Glutamatergic neuron (in vitro differentiated cells): ENCODE measurements around the gene GBX1. TPM values are rescaled to one million over a fixed set of nuclear protein-coding genes. Genes with fewer than 3 reads are reported as not detected.

Experiments
- DNase-seq: peaks from one replicate; pipeline ENCODE4 v3.0.0; 2022
- H3K27ac Mint-ChIP-seq: one replicate; pipeline ENCODE4 v1.8.0; 2020; ENCODE audit warnings: mild to moderate bottlenecking, mixed read lengths, inconsistent platforms; ENCODE audit not compliant: unreplicated experiment
- H3K27me3 Mint-ChIP-seq: one replicate; pipeline ENCODE4 v1.8.0; 2020; ENCODE audit warnings: mild to moderate bottlenecking, moderate library complexity, mixed read lengths, inconsistent platforms; ENCODE audit not compliant: unreplicated experiment
- H3K36me3 Mint-ChIP-seq: one replicate; pipeline ENCODE4 v1.8.0; 2020; ENCODE audit warnings: mild to moderate bottlenecking, mixed read lengths, inconsistent platforms; ENCODE audit not compliant: unreplicated experiment
- H3K4me1 Mint-ChIP-seq: one replicate; pipeline ENCODE4 v1.8.0; 2020; ENCODE audit warnings: mild to moderate bottlenecking, low read depth, mixed read lengths, inconsistent platforms; ENCODE audit not compliant: unreplicated experiment
- H3K4me3 Mint-ChIP-seq: one replicate; pipeline ENCODE4 v1.8.0; 2020; ENCODE audit warnings: mild to moderate bottlenecking, mixed read lengths, inconsistent platforms; ENCODE audit not compliant: unreplicated experiment
- H3K9me3 Mint-ChIP-seq: one replicate; pipeline ENCODE4 v1.8.0; 2020; ENCODE audit warnings: mild to moderate bottlenecking, moderate library complexity, mixed read lengths, inconsistent platforms; ENCODE audit not compliant: unreplicated experiment
- CTCF ChIP-seq: fragments of 200-600 bp; sonication (generic); IDR thresholded peaks from one replicate; pipeline ENCODE4 v1.5.0; 2021; ENCODE audit not compliant: partially characterized antibody, unreplicated experiment
- total RNA-seq: library from RNA; stranded (reverse); fragmentation: NEBNext Ultra II Directional; extraction: Animal tissue kit (Norgen Biotek cat#: 25700); gene quantifications from one replicate; pipeline ENCODE4 v1.2.1, GENCODE V29; 2021; ENCODE audit not compliant: unreplicated experiment

The GBX1 gene
- total RNA-seq, 1 donor from 2014 or later: not detected

GRCh38 chr7:151181011-151181431 lies 13.5 kb upstream of the GBX1 start:
- TF ChIP-seq CTCF: no peak
- peaks cover 9% of the 10 kb centered on the region for H3K9me3 Mint-ChIP-seq
- no peak for DNase-seq
- peaks cover 10% of the 10 kb centered on the region for H3K27me3 Mint-ChIP-seq
- no peak overlapping the region for H3K4me3 Mint-ChIP-seq
- H3K27ac Mint-ChIP-seq: no peak overlapping the region
- no peaks in the 10 kb centered on the region for H3K36me3 Mint-ChIP-seq
- H3K4me1 Mint-ChIP-seq: peaks cover 14% of the 10 kb centered on the region

GRCh38 chr7:151179946-151180345 lies 12.5 kb upstream of the GBX1 start:
- Mint-ChIP-seq H3K27me3 (peaks cover 10% of the 10 kb centered on the region), H3K36me3 (no peaks in the 10 kb centered on the region), H3K4me1 (peaks cover 14% of the 10 kb centered on the region), H3K27ac (no peak overlapping the region), H3K9me3 (peaks cover 9% of the 10 kb centered on the region), H3K4me3 (no peak overlapping the region)
- no peak for DNase-seq
- no peak for TF ChIP-seq CTCF

- Mint-ChIP-seq H3K9me3 (peaks cover 7% of the 10 kb centered on the region), H3K27ac (peak overlapping the region; percentile 64), H3K27me3 (peaks cover 10% of the 10 kb centered on the region), H3K4me1 (peaks cover 14% of the 10 kb centered on the region), H3K36me3 (no peaks in the 10 kb centered on the region), H3K4me3 (peak overlapping the region; percentile 61)
- TF ChIP-seq CTCF: no peak
- DNase-seq: no peak
These were observed 11.9 kb upstream of the GBX1 start for GRCh38 chr7:151179287-151179860.

- no peaks in the 10 kb centered on the region for H3K36me3 Mint-ChIP-seq
- DNase-seq: no peak
- H3K9me3 Mint-ChIP-seq: peaks cover 6% of the 10 kb centered on the region
- peaks cover 14% of the 10 kb centered on the region for H3K4me1 Mint-ChIP-seq
- H3K27me3 Mint-ChIP-seq: peaks cover 10% of the 10 kb centered on the region
- TF ChIP-seq CTCF: no peak
- H3K4me3 Mint-ChIP-seq: peak overlapping the region; percentile 61
- H3K27ac Mint-ChIP-seq: no peak overlapping the region
These were observed 11.3 kb upstream of the GBX1 start for GRCh38 chr7:151178831-151179230.

GRCh38 chr7:151178236-151178635 lies 10.7 kb upstream of the GBX1 start:
- H3K27ac Mint-ChIP-seq: no peak overlapping the region
- H3K4me3 Mint-ChIP-seq: no peak overlapping the region
- TF ChIP-seq CTCF: no peak

More at GRCh38 chr7:151178236-151178635, 10.7 kb upstream of the GBX1 start:
- H3K9me3 Mint-ChIP-seq: peaks cover 6% of the 10 kb centered on the region
- H3K27me3 Mint-ChIP-seq: peaks cover 12% of the 10 kb centered on the region
- H3K4me1 Mint-ChIP-seq: peaks cover 14% of the 10 kb centered on the region
- DNase-seq: no peak
- peaks cover 4% of the 10 kb centered on the region for H3K36me3 Mint-ChIP-seq
